HepG2 (cell line): ENCODE measurements around the gene IRF2. TPM values are rescaled to one million over a fixed set of nuclear protein-coding genes. Genes with fewer than 3 reads are reported as not detected.

Experiments used
- GFI1 ChIP-seq: sonication (generic); formaldehyde crosslinking; IDR thresholded peaks from 2 replicates; pipeline ENCODE4 v1.5.0; 2020; ENCODE audit warnings: missing genetic modification reagents, mild to moderate bottlenecking, borderline replicate concordance
- GPN1 ChIP-seq: sonication (generic); formaldehyde crosslinking; IDR thresholded peaks from 2 replicates; pipeline ENCODE4 v1.5.1; 2020; ENCODE audit warnings: missing genetic modification reagents, borderline replicate concordance
- KAT8 ChIP-seq: IDR thresholded peaks from 2 replicates; pipeline ENCODE4 v1.6.1; 2016; ENCODE audit warnings: missing genetic modification reagents, missing compliant biosample characterization
- NFYB ChIP-seq: sonication (generic); formaldehyde crosslinking; IDR thresholded peaks from 2 replicates; pipeline ENCODE4 v1.4.0; 2020; ENCODE audit warnings: missing genetic modification reagents
- PATZ1 ChIP-seq: sonication (generic); formaldehyde crosslinking; IDR thresholded peaks from 2 replicates; pipeline ENCODE4 v1.4.0; 2020; ENCODE audit warnings: missing genetic modification reagents
- RBAK ChIP-seq: sonication (generic); formaldehyde crosslinking; IDR thresholded peaks from 2 replicates; pipeline ENCODE4 v1.5.1; 2020; ENCODE audit warnings: mild to moderate bottlenecking, missing genetic modification reagents
- SOX6 ChIP-seq, 2 experiments: fragments of 450-650 bp in 1 of 2; sonication (generic) in 1 of 2; formaldehyde crosslinking in 1 of 2; IDR thresholded peaks; 2 replicates each; pipeline versions ENCODE4 v1.4.0 to v1.6.1; 2017 to 2020; ENCODE audit warnings: antibody characterized with exemption in 1 of 2, mild to moderate bottlenecking in 1 of 2, missing genetic modification reagents in 1 of 2
- ZNF329 ChIP-seq: sonication (generic); formaldehyde crosslinking; IDR thresholded peaks from 2 replicates; pipeline ENCODE4 v1.9.0; 2021; ENCODE audit warnings: low read depth, mild to moderate bottlenecking, missing genetic modification reagents
- ZNF432 ChIP-seq: sonication (generic); formaldehyde crosslinking; IDR thresholded peaks from 2 replicates; pipeline ENCODE4 v1.5.0; 2020; ENCODE audit warnings: missing genetic modification reagents, mild to moderate bottlenecking, borderline replicate concordance
- ZNF44 ChIP-seq: sonication (generic); formaldehyde crosslinking; IDR thresholded peaks from 2 replicates; pipeline ENCODE4 v1.5.1; 2020; ENCODE audit warnings: mild to moderate bottlenecking, missing genetic modification reagents
- ZNF556 ChIP-seq: sonication (generic); formaldehyde crosslinking; IDR thresholded peaks from 2 replicates; pipeline ENCODE4 v1.4.0; 2020; ENCODE audit warnings: mild to moderate bottlenecking, missing genetic modification reagents, borderline replicate concordance
- ZNF709 ChIP-seq: sonication (generic); formaldehyde crosslinking; IDR thresholded peaks from 2 replicates; pipeline ENCODE4 v1.5.0; 2020; ENCODE audit warnings: mild to moderate bottlenecking, missing genetic modification reagents
- ZSCAN22 ChIP-seq: sonication (generic); formaldehyde crosslinking; IDR thresholded peaks from 2 replicates; pipeline ENCODE4 v1.4.0; 2020; ENCODE audit warnings: mild to moderate bottlenecking, missing genetic modification reagents
- polyA plus RNA-seq, 8 experiments: library from polyadenylated mRNA; depleted of rRNA in 3 of 8; stranded (reverse) in 7 of 8; unstranded in 1 of 8; fragments of >200 nt; fragmentation: Illumina TruSeq in 4 of 8; extraction: Trizol in 4 of 8; gene quantifications; 2 replicates each; pipeline versions ENCODE4 v1.2.1 to v1.2.3, GENCODE V29; 2011 to 2016; ENCODE audit warnings: low read depth in 4 of 8, missing spikeins in 1 of 8, mixed read lengths in 1 of 8; ENCODE audit not compliant: insufficient read depth in 1 of 8
- total RNA-seq, 5 experiments: library from RNA; depleted of rRNA; stranded (reverse); fragments of >200 nt; fragmentation: Illumina TruSeq; extraction: Trizol; gene quantifications; 2 replicates each; pipeline ENCODE4 v1.2.3, GENCODE V29; 2016; ENCODE audit warnings: low read depth in 1 of 5
- TF ChIP-seq, protein P1 (sequence below): sonication (generic); formaldehyde crosslinking; IDR thresholded peaks from 2 replicates; pipeline ENCODE4 v1.4.0; 2020; ENCODE audit warnings: missing genetic modification reagents
- TF ChIP-seq, protein P2 (sequence below): IDR thresholded peaks from 2 replicates; pipeline ENCODE4 v1.6.1; 2016; ENCODE audit warnings: low read depth, missing genetic modification reagents, missing compliant biosample characterization

IRF2 gene
- total and polyA plus RNA-seq, 2 of the 13 experiments (the other 11 are each of a cell fraction or from before 2014, with no cell fraction given), result 15.5 to 28.8 TPM

GRCh38 chr4:184384056-184384809 is 90.1 kb downstream of the IRF2 start (continued):
- TF ChIP-seq, protein P1, sequence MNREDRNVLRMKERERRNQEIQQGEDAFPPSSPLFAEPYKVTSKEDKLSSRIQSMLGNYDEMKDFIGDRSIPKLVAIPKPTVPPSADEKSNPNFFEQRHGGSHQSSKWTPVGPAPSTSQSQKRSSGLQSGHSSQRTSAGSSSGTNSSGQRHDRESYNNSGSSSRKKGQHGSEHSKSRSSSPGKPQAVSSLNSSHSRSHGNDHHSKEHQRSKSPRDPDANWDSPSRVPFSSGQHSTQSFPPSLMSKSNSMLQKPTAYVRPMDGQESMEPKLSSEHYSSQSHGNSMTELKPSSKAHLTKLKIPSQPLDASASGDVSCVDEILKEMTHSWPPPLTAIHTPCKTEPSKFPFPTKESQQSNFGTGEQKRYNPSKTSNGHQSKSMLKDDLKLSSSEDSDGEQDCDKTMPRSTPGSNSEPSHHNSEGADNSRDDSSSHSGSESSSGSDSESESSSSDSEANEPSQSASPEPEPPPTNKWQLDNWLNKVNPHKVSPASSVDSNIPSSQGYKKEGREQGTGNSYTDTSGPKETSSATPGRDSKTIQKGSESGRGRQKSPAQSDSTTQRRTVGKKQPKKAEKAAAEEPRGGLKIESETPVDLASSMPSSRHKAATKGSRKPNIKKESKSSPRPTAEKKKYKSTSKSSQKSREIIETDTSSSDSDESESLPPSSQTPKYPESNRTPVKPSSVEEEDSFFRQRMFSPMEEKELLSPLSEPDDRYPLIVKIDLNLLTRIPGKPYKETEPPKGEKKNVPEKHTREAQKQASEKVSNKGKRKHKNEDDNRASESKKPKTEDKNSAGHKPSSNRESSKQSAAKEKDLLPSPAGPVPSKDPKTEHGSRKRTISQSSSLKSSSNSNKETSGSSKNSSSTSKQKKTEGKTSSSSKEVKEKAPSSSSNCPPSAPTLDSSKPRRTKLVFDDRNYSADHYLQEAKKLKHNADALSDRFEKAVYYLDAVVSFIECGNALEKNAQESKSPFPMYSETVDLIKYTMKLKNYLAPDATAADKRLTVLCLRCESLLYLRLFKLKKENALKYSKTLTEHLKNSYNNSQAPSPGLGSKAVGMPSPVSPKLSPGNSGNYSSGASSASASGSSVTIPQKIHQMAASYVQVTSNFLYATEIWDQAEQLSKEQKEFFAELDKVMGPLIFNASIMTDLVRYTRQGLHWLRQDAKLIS (CRISPR knock-in tag), result peak; percentile 88; the same call in 1 of the 2 replicates
- TF ChIP-seq ZNF329 (CRISPR knock-in tag) (no peak), ZSCAN22 (no peak), PATZ1 (CRISPR knock-in tag) (peak; percentile 57; the same call in 1 of the 2 replicates), ZNF432 (CRISPR knock-in tag) (no peak), ZNF556 (CRISPR knock-in tag) (0 out of 2 replicates have a peak, but pooled peaks have one; percentile 41), GFI1 (CRISPR knock-in tag) (peak; percentile 77), KAT8 (CRISPR knock-in tag) (peak; percentile 50; the same call in 1 of the 2 replicates), ZNF44 (CRISPR knock-in tag) (0 out of 2 replicates have a peak, but pooled peaks have one; percentile 44), ZNF709 (CRISPR knock-in tag) (no peak), RBAK (CRISPR knock-in tag) (no peak), SOX6 (IDR thresholded peaks at IDR 0.05) (no peak), SOX6 (CRISPR knock-in tag; IDR thresholded peaks at IDR 0.05) (peak; percentile 85), GPN1 (CRISPR knock-in tag) (no peak), NFYB (0 out of 2 replicates have a peak, but pooled peaks have one; percentile 14)
- TF ChIP-seq, protein P2, sequence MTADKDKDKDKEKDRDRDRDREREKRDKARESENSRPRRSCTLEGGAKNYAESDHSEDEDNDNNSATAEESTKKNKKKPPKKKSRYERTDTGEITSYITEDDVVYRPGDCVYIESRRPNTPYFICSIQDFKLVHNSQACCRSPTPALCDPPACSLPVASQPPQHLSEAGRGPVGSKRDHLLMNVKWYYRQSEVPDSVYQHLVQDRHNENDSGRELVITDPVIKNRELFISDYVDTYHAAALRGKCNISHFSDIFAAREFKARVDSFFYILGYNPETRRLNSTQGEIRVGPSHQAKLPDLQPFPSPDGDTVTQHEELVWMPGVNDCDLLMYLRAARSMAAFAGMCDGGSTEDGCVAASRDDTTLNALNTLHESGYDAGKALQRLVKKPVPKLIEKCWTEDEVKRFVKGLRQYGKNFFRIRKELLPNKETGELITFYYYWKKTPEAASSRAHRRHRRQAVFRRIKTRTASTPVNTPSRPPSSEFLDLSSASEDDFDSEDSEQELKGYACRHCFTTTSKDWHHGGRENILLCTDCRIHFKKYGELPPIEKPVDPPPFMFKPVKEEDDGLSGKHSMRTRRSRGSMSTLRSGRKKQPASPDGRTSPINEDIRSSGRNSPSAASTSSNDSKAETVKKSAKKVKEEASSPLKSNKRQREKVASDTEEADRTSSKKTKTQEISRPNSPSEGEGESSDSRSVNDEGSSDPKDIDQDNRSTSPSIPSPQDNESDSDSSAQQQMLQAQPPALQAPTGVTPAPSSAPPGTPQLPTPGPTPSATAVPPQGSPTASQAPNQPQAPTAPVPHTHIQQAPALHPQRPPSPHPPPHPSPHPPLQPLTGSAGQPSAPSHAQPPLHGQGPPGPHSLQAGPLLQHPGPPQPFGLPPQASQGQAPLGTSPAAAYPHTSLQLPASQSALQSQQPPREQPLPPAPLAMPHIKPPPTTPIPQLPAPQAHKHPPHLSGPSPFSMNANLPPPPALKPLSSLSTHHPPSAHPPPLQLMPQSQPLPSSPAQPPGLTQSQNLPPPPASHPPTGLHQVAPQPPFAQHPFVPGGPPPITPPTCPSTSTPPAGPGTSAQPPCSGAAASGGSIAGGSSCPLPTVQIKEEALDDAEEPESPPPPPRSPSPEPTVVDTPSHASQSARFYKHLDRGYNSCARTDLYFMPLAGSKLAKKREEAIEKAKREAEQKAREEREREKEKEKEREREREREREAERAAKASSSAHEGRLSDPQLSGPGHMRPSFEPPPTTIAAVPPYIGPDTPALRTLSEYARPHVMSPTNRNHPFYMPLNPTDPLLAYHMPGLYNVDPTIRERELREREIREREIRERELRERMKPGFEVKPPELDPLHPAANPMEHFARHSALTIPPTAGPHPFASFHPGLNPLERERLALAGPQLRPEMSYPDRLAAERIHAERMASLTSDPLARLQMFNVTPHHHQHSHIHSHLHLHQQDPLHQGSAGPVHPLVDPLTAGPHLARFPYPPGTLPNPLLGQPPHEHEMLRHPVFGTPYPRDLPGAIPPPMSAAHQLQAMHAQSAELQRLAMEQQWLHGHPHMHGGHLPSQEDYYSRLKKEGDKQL, result peak; percentile 37; the same call in 1 of the 2 replicates
